Neural cell (in vitro differentiated cells): ENCODE measurements around the gene DGKG. TPM values are rescaled to one million over a fixed set of nuclear protein-coding genes. Genes with fewer than 3 reads are reported as not detected.

ENCODE experiments used
- H2AFZ ChIP-seq: fragments of 200-600, 300-800 bp; sonication (generic), shearing (Covaris generic); 2 replicates; pipeline ENCODE4 v1.6.0; 2014; ENCODE audit warnings: low read depth, mild to moderate bottlenecking, antibody characterized with exemption, low read length, moderate library complexity
- H3F3A ChIP-seq: fragments of 200-600 bp; shearing (Covaris generic); 2 replicates; pipeline ENCODE4 v1.6.1; 2016; ENCODE audit warnings: mild to moderate bottlenecking, moderate library complexity, mixed read lengths, antibody characterized with exemption, low read length; ENCODE audit not compliant: insufficient read depth, poor library complexity, severe bottlenecking
- H3K27ac ChIP-seq: fragments of 200-600, 300-800 bp; sonication (generic), shearing (Covaris generic); 2 replicates; pipeline ENCODE4 v1.5.1; 2014; ENCODE audit warnings: mild to moderate bottlenecking, low read length, moderate library complexity
- H3K27me3 ChIP-seq: fragments of 300-800, 200-600 bp; sonication (generic), shearing (Covaris generic); 2 replicates; pipeline ENCODE4 v1.6.0; 2014; ENCODE audit warnings: mild to moderate bottlenecking, low read depth, low read length, moderate library complexity; ENCODE audit not compliant: insufficient read depth
- H3K36me3 ChIP-seq: fragments of 300-800, 200-600 bp; sonication (generic), shearing (Covaris generic); 2 replicates; pipeline ENCODE4 v1.5.1; 2014; ENCODE audit warnings: mild to moderate bottlenecking, antibody characterized with exemption, low read length, moderate library complexity; ENCODE audit not compliant: insufficient read depth
- H3K4me2 ChIP-seq: fragments of 300-800, 200-600 bp; sonication (generic), shearing (Covaris generic); 2 replicates; pipeline ENCODE4 v1.6.0; 2014; ENCODE audit warnings: mild to moderate bottlenecking, low read length
- H3K4me3 ChIP-seq: fragments of 300-800, 200-600 bp; sonication (generic), shearing (Covaris generic); 2 replicates; pipeline ENCODE4 v1.5.1; 2014; ENCODE audit warnings: mild to moderate bottlenecking, low read length, moderate library complexity
- H3K79me2 ChIP-seq: fragments of 200-600 bp; shearing (Covaris generic); replicated peaks from 2 replicates; pipeline ENCODE4 v1.6.0; 2014; ENCODE audit warnings: mild to moderate bottlenecking, low read length, moderate library complexity; ENCODE audit not compliant: insufficient read depth
- H3K9ac ChIP-seq: fragments of 300-800, 200-600 bp; sonication (generic), shearing (Covaris generic); 2 replicates; pipeline ENCODE4 v1.6.1; 2016; ENCODE audit warnings: mild to moderate bottlenecking, low read length, mixed read lengths
- H3K9me2 ChIP-seq: fragments of 200-600 bp; shearing (Covaris generic); 2 replicates; pipeline ENCODE4 v1.6.1; 2016; ENCODE audit warnings: mild to moderate bottlenecking, low read length, mixed read lengths; ENCODE audit not compliant: insufficient read depth
- H3K9me3 ChIP-seq: fragments of 200-600, 300-800 bp; sonication (generic), shearing (Covaris generic); 2 replicates; pipeline ENCODE4 v1.6.1; 2016; ENCODE audit warnings: mild to moderate bottlenecking, mixed run types, low read length, moderate library complexity, mixed read lengths
- H4K20me1 ChIP-seq: fragments of 200-600 bp; shearing (Covaris generic); 2 replicates; pipeline ENCODE4 v1.6.1; 2016; ENCODE audit warnings: mild to moderate bottlenecking, mixed run types; ENCODE audit not compliant: insufficient read depth
- CTCF ChIP-seq: fragments of 450-650 bp; IDR thresholded peaks from 2 replicates; pipeline ENCODE4 v1.5.1; 2014; ENCODE audit warnings: antibody characterized with exemption, mild to moderate bottlenecking, moderate library complexity; ENCODE audit not compliant: poor library complexity, severe bottlenecking
- EP300 ChIP-seq: fragments of 450-650 bp; conservative IDR thresholded peaks from 2 replicates; pipeline ENCODE4 v1.6.1; 2014; ENCODE audit warnings: antibody characterized with exemption, mild to moderate bottlenecking, moderate library complexity; ENCODE audit not compliant: poor library complexity, severe bottlenecking
- EZH2 ChIP-seq: fragments of 200-600, 300-800 bp; shearing (Covaris generic), sonication (generic); IDR thresholded peaks from 2 replicates; pipeline ENCODE4 v1.6.1; 2014; ENCODE audit warnings: antibody characterized with exemption, low read length, borderline replicate concordance, mild to moderate bottlenecking; ENCODE audit not compliant: insufficient read depth, poor library complexity, severe bottlenecking
- MXI1 ChIP-seq: fragments of 450-650 bp; conservative IDR thresholded peaks from 2 replicates; pipeline ENCODE4 v1.6.1; 2014; ENCODE audit warnings: antibody characterized with exemption, mild to moderate bottlenecking; ENCODE audit not compliant: poor library complexity, severe bottlenecking
- POLR2AphosphoS5 ChIP-seq: IDR thresholded peaks from 2 replicates; pipeline ENCODE4 v1.6.1; 2012
- RAD21 ChIP-seq: fragments of 450-650 bp; conservative IDR thresholded peaks from 2 replicates; pipeline ENCODE4 v1.6.1; 2014; ENCODE audit warnings: antibody characterized with exemption, mild to moderate bottlenecking, moderate library complexity
- REST ChIP-seq: IDR thresholded peaks from 2 replicates; pipeline ENCODE4 v1.6.1; 2012; ENCODE audit warnings: borderline replicate concordance
- SMC3 ChIP-seq: fragments of 450-650 bp; conservative IDR thresholded peaks from 2 replicates; pipeline ENCODE4 v1.6.1; 2014; ENCODE audit warnings: antibody characterized with exemption, mild to moderate bottlenecking, moderate library complexity; ENCODE audit not compliant: poor library complexity
- TAF1 ChIP-seq: IDR thresholded peaks from 2 replicates; pipeline ENCODE4 v1.6.1; 2012; ENCODE audit warnings: low read depth
- polyA plus RNA-seq: library from polyadenylated mRNA; depleted of rRNA; stranded (reverse); fragments of >200 nt; gene quantifications from 2 replicates; pipeline ENCODE4 v1.2.3, GENCODE V29; 2014

Gene DGKG
- polyA plus RNA-seq, 1 donor from 2014 or later: not detected

DNA sequence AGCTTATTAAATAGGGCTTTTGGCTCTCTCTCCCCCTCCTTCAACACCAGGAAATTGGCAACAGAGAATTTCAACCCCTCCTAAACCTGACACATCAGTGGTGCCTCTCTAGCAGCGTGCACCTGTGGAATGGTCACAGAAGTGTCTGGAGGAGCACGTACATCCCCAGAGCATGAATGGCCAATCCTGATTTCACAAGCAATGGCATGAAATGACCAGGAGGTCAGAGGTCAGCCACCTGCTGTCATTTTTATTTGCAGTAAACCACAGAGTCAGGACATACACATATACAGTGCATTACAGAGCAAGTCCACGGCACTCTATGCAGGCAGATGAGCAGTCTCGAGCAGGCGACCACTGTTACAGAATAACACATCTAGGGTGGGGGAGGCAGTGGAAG, 228.1 kb downstream of the DGKG start:
- Histone ChIP-seq H3K27me3 (no peaks in the 10 kb centered on the region), H3K4me3 (no peak overlapping the region), H3K27ac (no peak overlapping the region), H3K79me2 (no peaks in the 10 kb centered on the region), H3F3A (no peaks in the 10 kb centered on the region), H3K9ac (no peak overlapping the region), H3K36me3 (no peaks in the 10 kb centered on the region), H3K9me3 (no peaks in the 10 kb centered on the region), H2AFZ (no peak overlapping the region), H4K20me1 (no peaks in the 10 kb centered on the region), H3K9me2 (no peaks in the 10 kb centered on the region), H3K4me2 (no peak overlapping the region)
- no peak for TF ChIP-seq REST
- no peak for TF ChIP-seq MXI1
- no peak for TF ChIP-seq RAD21
- TF ChIP-seq POLR2AphosphoS5: no peak
- TF ChIP-seq TAF1: no peak
- no peak for TF ChIP-seq SMC3
- no peak for TF ChIP-seq CTCF
- no peak for TF ChIP-seq EZH2
- TF ChIP-seq EP300: no peak

DNA sequence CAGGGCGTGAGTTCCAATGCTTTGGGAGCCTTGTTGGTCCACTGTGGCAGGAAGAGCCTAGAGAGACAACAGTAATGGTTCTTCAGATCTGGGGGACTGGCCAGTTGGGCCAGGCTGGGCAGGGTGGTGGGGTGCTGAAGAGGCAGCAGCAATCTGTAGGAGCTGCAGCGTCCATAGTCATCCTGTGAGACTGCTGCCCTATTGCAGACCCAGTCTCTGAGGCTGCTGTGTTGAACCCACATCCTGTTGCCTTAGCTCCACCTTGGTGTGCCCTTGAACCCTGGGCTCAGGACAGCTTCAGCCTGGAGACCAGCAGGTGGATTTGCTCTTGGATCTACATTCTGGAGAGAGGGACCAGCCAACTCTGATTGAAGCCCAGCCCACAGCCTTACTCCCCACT, 229.5 kb downstream of the DGKG start:
- Histone ChIP-seq H3K27me3 (no peaks in the 10 kb centered on the region), H3K9ac (no peak overlapping the region), H4K20me1 (no peaks in the 10 kb centered on the region), H3K9me3 (no peaks in the 10 kb centered on the region), H3K4me2 (no peak overlapping the region), H3K79me2 (no peaks in the 10 kb centered on the region), H3K9me2 (no peaks in the 10 kb centered on the region), H3F3A (no peaks in the 10 kb centered on the region), H3K36me3 (no peaks in the 10 kb centered on the region), H3K27ac (no peak overlapping the region), H3K4me3 (no peak overlapping the region), H2AFZ (no peak overlapping the region)
- TF ChIP-seq RAD21 (no peak), EP300 (no peak), SMC3 (no peak), TAF1 (no peak), POLR2AphosphoS5 (no peak), MXI1 (no peak), CTCF (no peak)
